H1 (cell line): ENCODE data around the gene SMIM13.

Experiments used
- CHD2 ChIP-seq: IDR thresholded peaks from 2 replicates; pipeline ENCODE4 v1.6.1; 2012; ENCODE audit warnings: low read length, improper control_type of control experiment
- CTCF ChIP-seq, 3 experiments: IDR thresholded peaks; 1 replicate in 2 of 3; 2 replicates in 1 of 3; pipeline versions ENCODE4 v1.5.1 to v1.6.1; 2011; ENCODE audit warnings: low read length in 3 of 3, mild to moderate bottlenecking in 3 of 3, inconsistent platforms in 2 of 3, low read depth in 1 of 3, moderate library complexity in 1 of 3; ENCODE audit not compliant: insufficient read depth in 1 of 3; ENCODE audit errors: control extremely low read depth in 1 of 3
- SRF ChIP-seq: IDR thresholded peaks from 2 replicates; pipeline ENCODE4 v1.6.1; 2011; ENCODE audit warnings: mild to moderate bottlenecking, low read depth, low read length, moderate library complexity

GRCh38 chr6:11152581-11152980, 58.9 kb downstream of the SMIM13 start:
- TF ChIP-seq CTCF (IDR thresholded peaks at IDR 0.05; ENCODE audit: control extremely low read depth in 1 of 3, insufficient read depth in 1 of 3, low read depth in 1 of 3, low read length in 3 of 3) (no peak), CHD2 (no peak), SRF (no peak)
